ENCODE measurements around the gene STK38.

The STK38 gene

GRCh38 chr6:36469148-36469661 is 78.1 kb downstream of the STK38 start:
- in situ Hi-C loops (cut with MboI; ENCODE audit: low sequenced_read_pairs, unreplicated experiment): no loop called here
- no peak for DNase-seq (ENCODE audit: low spot score)
- no peak for TF ChIP-seq CTCF (IDR thresholded peaks at IDR 0.05; ENCODE audit: borderline replicate concordance, control extremely low read depth, extremely low read depth, insufficient read depth, missing control alignments)

GRCh38 chr6:36467625-36468024 is 79.7 kb downstream of the STK38 start:
- in situ Hi-C loops (cut with MboI; ENCODE audit: low sequenced_read_pairs, unreplicated experiment): no loop called here
- no peak for TF ChIP-seq CTCF (IDR thresholded peaks at IDR 0.05; ENCODE audit: borderline replicate concordance, control extremely low read depth, extremely low read depth, insufficient read depth, missing control alignments)
- DNase-seq (ENCODE audit: low spot score): no peak

GRCh38 chr6:36464233-36464632 is 83.0 kb downstream of the STK38 start:
- in situ Hi-C loops (cut with MboI; ENCODE audit: low sequenced_read_pairs, unreplicated experiment): no loop called here
- DNase-seq (ENCODE audit: low spot score): no peak
- no peak for TF ChIP-seq CTCF (IDR thresholded peaks at IDR 0.05; ENCODE audit: borderline replicate concordance, control extremely low read depth, extremely low read depth, insufficient read depth, missing control alignments)

GRCh38 chr6:36463676-36464075 is 83.6 kb downstream of the STK38 start:
- no peak for DNase-seq (ENCODE audit: low spot score)
- TF ChIP-seq CTCF (IDR thresholded peaks at IDR 0.05; ENCODE audit: borderline replicate concordance, control extremely low read depth, extremely low read depth, insufficient read depth, missing control alignments): no peak
- in situ Hi-C loops (cut with MboI; ENCODE audit: low sequenced_read_pairs, unreplicated experiment): no loop called here

- in situ Hi-C loops (cut with MboI; ENCODE audit: low sequenced_read_pairs, unreplicated experiment): no loop called here
- DNase-seq (ENCODE audit: low spot score): no peak
- TF ChIP-seq CTCF (IDR thresholded peaks at IDR 0.05; ENCODE audit: borderline replicate concordance, control extremely low read depth, extremely low read depth, insufficient read depth, missing control alignments): no peak
Observed at GRCh38 chr6:36461646-36462045, 85.6 kb downstream of the STK38 start.

- no peak for TF ChIP-seq CTCF (IDR thresholded peaks at IDR 0.05; ENCODE audit: borderline replicate concordance, control extremely low read depth, extremely low read depth, insufficient read depth, missing control alignments)
- in situ Hi-C loops (cut with MboI; ENCODE audit: low sequenced_read_pairs, unreplicated experiment): no loop called here
Observed at GRCh38 chr6:36460916-36461315, 86.4 kb downstream of the STK38 start.

GRCh38 chr6:36459501-36459900 is 87.8 kb downstream of the STK38 start:
- in situ Hi-C loops (cut with MboI; ENCODE audit: low sequenced_read_pairs, unreplicated experiment): no loop called here
- TF ChIP-seq CTCF (IDR thresholded peaks at IDR 0.05; ENCODE audit: borderline replicate concordance, control extremely low read depth, extremely low read depth, insufficient read depth, missing control alignments): no peak
- DNase-seq (ENCODE audit: low spot score): no peak

More at GRCh38 chr6:36460916-36461315, 86.4 kb downstream of the STK38 start:
- DNase-seq (ENCODE audit: low spot score): no peak
